HG03442 (cell line): ENCODE results near the gene FAM204A.

ENCODE experiments used
- ATAC-seq: cut with Tn5 transposase; IDR thresholded peaks from one replicate; pipeline ENCODE4 v1.9.1; 2021; ENCODE audit warnings: mild to moderate bottlenecking, moderate library complexity; ENCODE audit not compliant: unreplicated experiment

The FAM204A gene

GRCh38 chr10:118341791-118342637, at the start of gene FAM204A:
Gene FAM204A (minus strand): TSS chr10:118342324. CDS start chr10:118336415, 5,909 bp downstream.
- peak; percentile 100 for ATAC-seq

GRCh38 chr10:118383699-118384098, 41.6 kb upstream of the FAM204A start:
- no peak for ATAC-seq

- ATAC-seq = no peak
Measured at GRCh38 chr10:118383063-118383689, 41.1 kb upstream of the FAM204A start.

GRCh38 chr10:118374404-118374803, 32.3 kb upstream of the FAM204A start:
- no peak for ATAC-seq

GRCh38 chr10:118373786-118374185, 31.7 kb upstream of the FAM204A start:
- ATAC-seq = no peak

GRCh38 chr10:118370499-118370898, 28.4 kb upstream of the FAM204A start:
- ATAC-seq = no peak

GRCh38 chr10:118369641-118370205, 27.6 kb upstream of the FAM204A start:
- ATAC-seq = no peak

- ATAC-seq = no peak
Measured at GRCh38 chr10:118365702-118366101, 23.6 kb upstream of the FAM204A start.

- no peak for ATAC-seq
Measured at GRCh38 chr10:118362103-118362502, 20.0 kb upstream of the FAM204A start.

GRCh38 chr10:118358327-118358726, 16.2 kb upstream of the FAM204A start:
- no peak for ATAC-seq

- ATAC-seq = no peak
Measured at GRCh38 chr10:118357841-118358240, 15.7 kb upstream of the FAM204A start.

GRCh38 chr10:118356628-118357027, 14.5 kb upstream of the FAM204A start:
- ATAC-seq = no peak

- ATAC-seq = no peak
Measured at GRCh38 chr10:118355234-118355633, 13.1 kb upstream of the FAM204A start.

- ATAC-seq = no peak
Measured at GRCh38 chr10:118349235-118349634, 7.1 kb upstream of the FAM204A start.

- no peak for ATAC-seq
Measured at GRCh38 chr10:118343549-118343948, 1.4 kb upstream of the FAM204A start.

GRCh38 chr10:118343115-118343514, 991 bp upstream of the FAM204A start:
- no peak for ATAC-seq

GRCh38 chr10:118342638-118343020, 505 bp upstream of the FAM204A start:
- no peak for ATAC-seq

GRCh38 chr10:118340486-118340885, 1.6 kb downstream of the FAM204A start:
- no peak for ATAC-seq

GRCh38 chr10:118339111-118339510, 3.0 kb downstream of the FAM204A start:
- ATAC-seq = no peak

GRCh38 chr10:118337356-118337755, 4.8 kb downstream of the FAM204A start:
- ATAC-seq = no peak

- no peak for ATAC-seq
Measured at GRCh38 chr10:118333871-118334270, 8.3 kb downstream of the FAM204A start.
